Spleen (tissue), 7 donors: ENCODE results near the gene SNAP29.
"Not testable (repeated sequence)": the region's sequence is repeated elsewhere in the genome, so short reads cannot be mapped to it uniquely, and the experiment has no call there.

ENCODE experiments used
- POLR2A ChIP-seq, 3 donors: fragments of 450-650 bp; IDR thresholded peaks; one replicate each; pipeline ENCODE4 v1.5.1; 2017; ENCODE audit warnings: antibody characterized with exemption in 3 of 3, mild to moderate bottlenecking in 1 of 3
- POLR2AphosphoS5 ChIP-seq, 3 donors: sonication (generic); formaldehyde crosslinking; IDR thresholded peaks; one replicate each; pipeline ENCODE4 v1.5.1; 2017; ENCODE audit warnings: antibody characterized with exemption in 3 of 3
- TF ChIP-seq, protein P1 (sequence below), 11 experiments: fragments of 200-600 bp in 7 of 11; fragments of 450-650 bp in 4 of 11; sonication (generic) in 4 of 11; IDR thresholded peaks in 8 of 11; conservative IDR thresholded peaks in 3 of 11; 1 replicate in 7 of 11; 2 replicates in 4 of 11; pipeline versions ENCODE4 v1.4.0 to v1.8.0; 2016 to 2021; ENCODE audit warnings: antibody characterized with exemption in 11 of 11, inconsistent platforms in 4 of 11, mild to moderate bottlenecking in 1 of 11
- donor health status: DM: no; HTN: no; CAD: no; lungs with moderate emphysema.
- donor health status: DM: no; HTN: no; CAD: no.
- donor health status: DM: no; HTN: no; CAD: no.

DNA sequence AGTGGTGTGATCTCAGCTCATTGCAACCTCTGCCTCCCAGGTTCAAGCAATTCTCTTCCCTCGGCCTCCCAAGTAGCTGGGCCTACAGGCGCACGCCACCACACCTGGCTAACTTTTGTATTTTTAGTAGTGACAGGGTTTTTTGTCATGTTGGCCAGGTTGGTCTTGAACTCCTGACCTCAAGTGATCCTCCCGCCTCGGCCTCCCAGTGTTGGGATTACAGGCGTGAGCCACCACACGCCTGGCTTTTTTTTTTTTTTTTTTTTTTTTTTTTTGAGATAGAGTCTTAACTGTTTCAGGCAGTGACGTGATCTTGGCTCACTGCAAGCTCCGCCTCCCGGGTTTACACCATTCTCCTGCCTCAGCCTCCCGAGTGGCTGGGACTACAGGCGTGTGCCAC lies 71.6 kb downstream of the SNAP29 start:
- TF ChIP-seq, protein P1, sequence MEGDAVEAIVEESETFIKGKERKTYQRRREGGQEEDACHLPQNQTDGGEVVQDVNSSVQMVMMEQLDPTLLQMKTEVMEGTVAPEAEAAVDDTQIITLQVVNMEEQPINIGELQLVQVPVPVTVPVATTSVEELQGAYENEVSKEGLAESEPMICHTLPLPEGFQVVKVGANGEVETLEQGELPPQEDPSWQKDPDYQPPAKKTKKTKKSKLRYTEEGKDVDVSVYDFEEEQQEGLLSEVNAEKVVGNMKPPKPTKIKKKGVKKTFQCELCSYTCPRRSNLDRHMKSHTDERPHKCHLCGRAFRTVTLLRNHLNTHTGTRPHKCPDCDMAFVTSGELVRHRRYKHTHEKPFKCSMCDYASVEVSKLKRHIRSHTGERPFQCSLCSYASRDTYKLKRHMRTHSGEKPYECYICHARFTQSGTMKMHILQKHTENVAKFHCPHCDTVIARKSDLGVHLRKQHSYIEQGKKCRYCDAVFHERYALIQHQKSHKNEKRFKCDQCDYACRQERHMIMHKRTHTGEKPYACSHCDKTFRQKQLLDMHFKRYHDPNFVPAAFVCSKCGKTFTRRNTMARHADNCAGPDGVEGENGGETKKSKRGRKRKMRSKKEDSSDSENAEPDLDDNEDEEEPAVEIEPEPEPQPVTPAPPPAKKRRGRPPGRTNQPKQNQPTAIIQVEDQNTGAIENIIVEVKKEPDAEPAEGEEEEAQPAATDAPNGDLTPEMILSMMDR (IDR thresholded peaks at IDR 0.05 in 8 of 11, conservative IDR thresholded peaks at IDR 0.05 in 3 of 11) = not testable (repeated sequence)
- TF ChIP-seq POLR2A, POLR2AphosphoS5 (IDR thresholded peaks at IDR 0.05): not testable (repeated sequence)
